Adipocyte (in vitro differentiated cells): Measurements from ENCODE around the gene BABAM2.

ENCODE experiments used
- DNase-seq: peaks from one replicate; pipeline ENCODE4 v3.0.0-alpha.2; 2015; ENCODE audit warnings: low read depth
- H3K27me3 ChIP-seq: replicated peaks from 2 replicates; pipeline ENCODE4 v1.7.0; 2013; ENCODE audit warnings: mild to moderate bottlenecking, low read length, moderate library complexity; ENCODE audit not compliant: control insufficient read depth, insufficient read depth
- H3K36me3 ChIP-seq: 2 replicates; pipeline ENCODE4 v1.7.0; 2013; ENCODE audit warnings: low read length, mild to moderate bottlenecking, moderate library complexity; ENCODE audit not compliant: control insufficient read depth, insufficient read depth, severe bottlenecking
- H3K4me1 ChIP-seq: 2 replicates; pipeline ENCODE4 v1.7.0; 2013; ENCODE audit warnings: mild to moderate bottlenecking, low read length, moderate library complexity; ENCODE audit not compliant: control insufficient read depth, insufficient read depth
- H3K4me3 ChIP-seq: 2 replicates; pipeline ENCODE4 v1.7.0; 2013; ENCODE audit warnings: mild to moderate bottlenecking, low read length, moderate library complexity
- H3K9ac ChIP-seq: 2 replicates; pipeline ENCODE4 v1.7.0; 2013; ENCODE audit warnings: mild to moderate bottlenecking, low read length, moderate library complexity
- H3K9me3 ChIP-seq: 2 replicates; pipeline ENCODE4 v1.7.0; 2013; ENCODE audit warnings: mild to moderate bottlenecking, low read length, moderate library complexity; ENCODE audit not compliant: control insufficient read depth

The BABAM2 gene

GRCh38 chr2:28082131-28082530 is 191.6 kb downstream of the BABAM2 start:
- Histone ChIP-seq H3K9me3 (no peaks in the 10 kb centered on the region), H3K4me1 (peaks cover 35% of the 10 kb centered on the region), H3K36me3 (no peaks in the 10 kb centered on the region), H3K27me3 (no peaks in the 10 kb centered on the region), H3K9ac (no peak overlapping the region), H3K4me3 (no peak overlapping the region)
- peak; percentile 55 for DNase-seq

DNA sequence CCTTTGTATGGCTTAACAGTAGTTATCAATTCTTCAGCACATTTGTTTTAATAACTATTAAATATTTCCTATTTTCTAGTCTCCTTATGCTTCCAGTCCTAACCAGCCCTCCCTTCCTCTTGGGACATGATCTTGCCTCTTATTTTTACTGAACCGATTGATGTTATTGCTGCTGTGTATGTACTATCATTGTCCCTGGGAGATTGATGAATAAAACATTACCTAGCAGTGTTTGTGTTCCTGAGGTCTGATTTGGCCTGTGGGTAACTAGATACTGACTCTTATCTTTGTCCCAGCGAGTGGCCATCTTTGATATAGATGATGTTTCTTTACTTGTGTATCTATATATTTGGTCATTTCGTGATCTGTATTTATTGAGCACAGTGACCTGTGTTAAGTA is 192.9 kb downstream of the BABAM2 start:
- Histone ChIP-seq H3K4me1 (peaks cover 35% of the 10 kb centered on the region), H3K9ac (no peak overlapping the region), H3K9me3 (no peaks in the 10 kb centered on the region), H3K27me3 (no peaks in the 10 kb centered on the region), H3K36me3 (no peaks in the 10 kb centered on the region), H3K4me3 (no peak overlapping the region)
- no peak for DNase-seq

DNA sequence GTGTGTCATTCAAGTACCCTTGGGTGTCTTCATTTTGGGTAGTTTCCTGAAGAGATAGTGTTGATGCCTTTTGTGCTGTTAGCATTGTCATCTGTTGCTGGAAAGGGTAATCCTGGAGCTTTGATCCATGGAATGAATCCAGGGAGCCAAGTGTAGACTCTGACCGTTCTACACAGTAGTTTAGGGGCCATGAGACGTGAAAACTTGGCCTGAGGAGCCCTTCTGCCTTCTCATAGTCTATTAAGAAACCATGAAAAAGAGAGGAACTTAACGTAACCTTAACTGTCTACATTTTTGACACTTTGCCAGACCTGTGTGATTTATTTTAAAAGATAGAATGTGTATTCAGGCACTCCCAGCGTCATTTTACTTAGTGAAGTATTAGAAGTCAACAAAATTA is 194.0 kb downstream of the BABAM2 start:
- Histone ChIP-seq H3K4me1 (peaks cover 40% of the 10 kb centered on the region), H3K4me3 (no peak overlapping the region), H3K9ac (no peak overlapping the region), H3K36me3 (no peaks in the 10 kb centered on the region), H3K27me3 (no peaks in the 10 kb centered on the region), H3K9me3 (no peaks in the 10 kb centered on the region)
- no peak for DNase-seq

DNA sequence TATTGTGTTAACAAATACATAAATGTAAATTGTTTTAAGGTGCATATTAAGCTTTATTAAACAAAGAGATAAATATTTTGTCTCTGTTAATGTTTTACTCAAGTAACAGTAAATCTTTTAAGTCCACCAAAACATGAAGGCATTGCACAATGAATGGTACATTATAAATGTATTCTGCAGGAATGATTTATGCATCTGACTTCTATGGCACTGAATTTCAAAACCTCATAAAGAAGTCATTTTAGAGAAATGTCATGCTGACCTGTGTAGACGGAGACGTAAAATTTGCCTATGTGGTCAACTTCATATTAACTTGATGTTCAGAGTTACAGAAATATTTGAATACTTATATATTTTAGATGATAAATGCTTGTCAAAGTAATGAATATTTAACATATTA is 194.7 kb downstream of the BABAM2 start:
- no peaks in the 10 kb centered on the region for H3K27me3 ChIP-seq
- H3K36me3 ChIP-seq, result no peaks in the 10 kb centered on the region
- H3K4me3 ChIP-seq, result no peak overlapping the region
- peaks cover 36% of the 10 kb centered on the region for H3K4me1 ChIP-seq
- no peaks in the 10 kb centered on the region for H3K9me3 ChIP-seq
- no peak for DNase-seq
- H3K9ac ChIP-seq, result no peak overlapping the region

- no peaks in the 10 kb centered on the region for H3K27me3 ChIP-seq
- peaks cover 24% of the 10 kb centered on the region for H3K4me1 ChIP-seq
- no peak for DNase-seq
- no peaks in the 10 kb centered on the region for H3K36me3 ChIP-seq
- no peak overlapping the region for H3K9ac ChIP-seq
- no peak overlapping the region for H3K4me3 ChIP-seq
- no peaks in the 10 kb centered on the region for H3K9me3 ChIP-seq
Measured at GRCh38 chr2:28086611-28087010, 196.1 kb downstream of the BABAM2 start.

DNA sequence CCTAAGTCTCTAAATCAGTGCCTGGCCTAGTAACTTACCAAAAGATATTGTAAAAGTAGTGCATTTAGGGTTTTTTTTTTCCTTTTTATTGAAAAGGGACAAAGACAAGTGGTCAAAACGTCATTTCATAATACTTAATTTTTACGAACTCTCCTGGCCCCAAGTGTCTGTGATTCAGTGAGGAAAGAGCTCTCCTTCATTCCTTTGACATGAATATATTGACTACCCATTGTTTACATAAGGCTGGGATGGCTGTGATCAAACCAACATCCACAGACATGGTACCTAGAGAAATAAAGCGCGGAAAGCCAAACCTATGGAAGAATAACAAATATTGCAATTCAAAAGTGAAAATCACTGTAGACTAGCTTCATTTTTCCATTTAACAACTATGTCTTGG is 198.4 kb downstream of the BABAM2 start:
- peak; percentile 63 for DNase-seq
- no peak overlapping the region for H3K9ac ChIP-seq
- H3K9me3 ChIP-seq, result no peaks in the 10 kb centered on the region
- peaks cover 24% of the 10 kb centered on the region for H3K4me1 ChIP-seq
- no peaks in the 10 kb centered on the region for H3K36me3 ChIP-seq
- no peak overlapping the region for H3K4me3 ChIP-seq
- H3K27me3 ChIP-seq, result no peaks in the 10 kb centered on the region

GRCh38 chr2:28089486-28089885 is 199.0 kb downstream of the BABAM2 start:
- Histone ChIP-seq H3K36me3 (no peaks in the 10 kb centered on the region), H3K9me3 (no peaks in the 10 kb centered on the region), H3K4me1 (peaks cover 21% of the 10 kb centered on the region), H3K4me3 (no peak overlapping the region), H3K9ac (no peak overlapping the region), H3K27me3 (no peaks in the 10 kb centered on the region)
- DNase-seq, result no peak

- Histone ChIP-seq H3K4me1 (peaks cover 28% of the 10 kb centered on the region), H3K4me3 (no peak overlapping the region), H3K9ac (no peak overlapping the region), H3K36me3 (no peaks in the 10 kb centered on the region), H3K9me3 (no peaks in the 10 kb centered on the region), H3K27me3 (no peaks in the 10 kb centered on the region)
- no peak for DNase-seq
Measured at GRCh38 chr2:28093308-28093707, 202.8 kb downstream of the BABAM2 start.

DNA sequence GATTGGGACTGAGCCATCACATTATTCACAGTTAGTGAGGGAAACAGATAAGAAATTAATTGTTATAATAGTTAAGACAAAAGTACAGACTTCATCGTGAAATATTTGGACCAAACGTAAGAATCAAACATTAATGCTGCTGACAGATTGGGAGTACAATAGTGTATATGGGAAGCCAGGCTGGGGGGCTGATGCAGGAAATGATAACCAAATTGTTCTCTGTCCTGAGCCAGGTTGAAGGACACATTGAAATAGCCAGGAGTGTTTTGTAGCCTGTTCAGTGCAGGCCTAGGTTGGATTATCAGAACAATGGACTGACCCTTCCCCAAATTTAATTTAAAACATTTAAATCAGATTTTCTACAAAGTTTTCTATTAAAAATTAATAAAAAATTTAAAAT is 203.2 kb downstream of the BABAM2 start:
- H3K4me3 ChIP-seq, result no peak overlapping the region
- no peaks in the 10 kb centered on the region for H3K36me3 ChIP-seq
- no peaks in the 10 kb centered on the region for H3K9me3 ChIP-seq
- no peak overlapping the region for H3K9ac ChIP-seq
- H3K27me3 ChIP-seq, result no peaks in the 10 kb centered on the region
- H3K4me1 ChIP-seq, result peaks cover 30% of the 10 kb centered on the region
- no peak for DNase-seq

- H3K4me1 ChIP-seq, result peaks cover 28% of the 10 kb centered on the region
- DNase-seq, result no peak
- no peaks in the 10 kb centered on the region for H3K36me3 ChIP-seq
- no peak overlapping the region for H3K4me3 ChIP-seq
- no peak overlapping the region for H3K9ac ChIP-seq
- no peaks in the 10 kb centered on the region for H3K9me3 ChIP-seq
- H3K27me3 ChIP-seq, result no peaks in the 10 kb centered on the region
Measured at GRCh38 chr2:28094739-28095138, 204.2 kb downstream of the BABAM2 start.

DNA sequence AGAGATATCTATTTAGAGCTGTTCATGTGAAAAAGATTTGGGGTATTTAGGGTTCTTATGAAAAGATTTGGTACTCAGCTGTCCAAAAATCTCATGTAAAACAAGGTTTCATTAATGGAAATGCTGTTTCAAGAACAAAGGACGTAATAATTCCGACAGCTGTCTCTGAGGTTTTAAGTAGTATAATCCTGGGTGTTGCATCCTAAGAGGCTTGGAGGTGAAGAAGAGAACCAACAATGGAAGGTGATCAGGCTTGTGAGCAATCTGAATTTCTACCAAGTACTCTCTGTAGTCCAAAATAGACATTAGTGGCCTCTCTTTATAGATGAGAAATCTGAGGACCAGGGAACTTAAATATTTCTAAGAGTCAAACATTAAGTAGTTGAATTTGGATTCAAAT is 205.1 kb downstream of the BABAM2 start:
- no peak for DNase-seq
- Histone ChIP-seq H3K9me3 (no peaks in the 10 kb centered on the region), H3K27me3 (no peaks in the 10 kb centered on the region), H3K36me3 (no peaks in the 10 kb centered on the region), H3K4me1 (peaks cover 28% of the 10 kb centered on the region), H3K4me3 (no peak overlapping the region), H3K9ac (no peak overlapping the region)

DNA sequence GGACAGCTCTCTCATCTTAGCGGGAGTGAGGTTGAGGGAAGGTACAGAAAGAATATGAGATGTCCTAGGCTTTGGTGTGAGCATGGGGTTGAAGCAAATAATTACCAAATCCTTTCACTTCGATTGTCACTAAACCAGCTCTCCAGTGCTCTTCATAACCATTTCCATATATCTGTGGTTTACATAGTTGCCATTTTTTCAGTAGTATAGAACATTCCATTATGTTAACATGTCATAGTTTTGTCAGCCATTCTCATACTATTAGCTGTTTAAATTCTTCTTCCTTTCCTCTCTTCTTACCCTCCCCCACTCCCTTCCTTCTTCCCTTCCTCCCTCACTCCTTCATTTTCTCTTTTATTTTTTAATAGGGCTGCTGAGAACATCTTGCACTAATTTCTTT is 205.9 kb downstream of the BABAM2 start:
- no peaks in the 10 kb centered on the region for H3K9me3 ChIP-seq
- H3K9ac ChIP-seq, result no peak overlapping the region
- H3K27me3 ChIP-seq, result no peaks in the 10 kb centered on the region
- H3K4me1 ChIP-seq, result peaks cover 33% of the 10 kb centered on the region
- H3K36me3 ChIP-seq, result no peaks in the 10 kb centered on the region
- H3K4me3 ChIP-seq, result no peak overlapping the region
- DNase-seq, result peak; percentile 46
